ENCODE measurements around the gene AUTS2.

DNA sequence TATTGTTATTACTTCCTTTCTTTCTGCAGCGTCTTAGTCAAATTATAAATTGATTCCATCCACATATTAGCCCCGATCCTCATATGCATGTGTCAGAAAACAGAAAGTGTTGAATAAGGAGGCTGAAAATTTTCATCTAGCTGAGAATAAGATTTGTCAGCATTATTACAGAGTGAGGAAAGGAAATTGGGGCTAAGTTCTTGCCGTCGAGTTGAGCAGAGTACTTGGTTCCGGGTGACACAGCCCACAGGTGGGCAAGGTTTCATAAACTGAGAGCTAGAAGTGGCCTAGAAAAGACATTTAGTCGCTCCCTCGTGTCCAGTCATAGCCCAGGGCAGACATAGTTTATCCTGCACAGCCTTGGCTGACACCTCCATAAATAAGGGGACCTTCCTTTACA lies 1072.0 kb downstream of the AUTS2 start:
- TF ChIP-seq, protein P1, sequence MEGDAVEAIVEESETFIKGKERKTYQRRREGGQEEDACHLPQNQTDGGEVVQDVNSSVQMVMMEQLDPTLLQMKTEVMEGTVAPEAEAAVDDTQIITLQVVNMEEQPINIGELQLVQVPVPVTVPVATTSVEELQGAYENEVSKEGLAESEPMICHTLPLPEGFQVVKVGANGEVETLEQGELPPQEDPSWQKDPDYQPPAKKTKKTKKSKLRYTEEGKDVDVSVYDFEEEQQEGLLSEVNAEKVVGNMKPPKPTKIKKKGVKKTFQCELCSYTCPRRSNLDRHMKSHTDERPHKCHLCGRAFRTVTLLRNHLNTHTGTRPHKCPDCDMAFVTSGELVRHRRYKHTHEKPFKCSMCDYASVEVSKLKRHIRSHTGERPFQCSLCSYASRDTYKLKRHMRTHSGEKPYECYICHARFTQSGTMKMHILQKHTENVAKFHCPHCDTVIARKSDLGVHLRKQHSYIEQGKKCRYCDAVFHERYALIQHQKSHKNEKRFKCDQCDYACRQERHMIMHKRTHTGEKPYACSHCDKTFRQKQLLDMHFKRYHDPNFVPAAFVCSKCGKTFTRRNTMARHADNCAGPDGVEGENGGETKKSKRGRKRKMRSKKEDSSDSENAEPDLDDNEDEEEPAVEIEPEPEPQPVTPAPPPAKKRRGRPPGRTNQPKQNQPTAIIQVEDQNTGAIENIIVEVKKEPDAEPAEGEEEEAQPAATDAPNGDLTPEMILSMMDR (IDR thresholded peaks at IDR 0.05), result no peak
- TF ChIP-seq SIN3A (IDR thresholded peaks at IDR 0.05; ENCODE audit: borderline replicate concordance, insufficient read depth, low read depth, low read length) (no peak), POLR2AphosphoS5 (IDR thresholded peaks at IDR 0.05; ENCODE audit: low read depth, low read length) (no peak)

All from Panc1 (cell line).